GM19324 (cell line): ENCODE data around the gene DPAGT1.

Source experiments
- ATAC-seq: cut with Tn5 transposase; IDR thresholded peaks from one replicate; pipeline ENCODE4 v1.9.1; 2021; ENCODE audit warnings: mild to moderate bottlenecking, moderate library complexity; ENCODE audit not compliant: unreplicated experiment, low FRiP score

DPAGT1 gene

DNA sequence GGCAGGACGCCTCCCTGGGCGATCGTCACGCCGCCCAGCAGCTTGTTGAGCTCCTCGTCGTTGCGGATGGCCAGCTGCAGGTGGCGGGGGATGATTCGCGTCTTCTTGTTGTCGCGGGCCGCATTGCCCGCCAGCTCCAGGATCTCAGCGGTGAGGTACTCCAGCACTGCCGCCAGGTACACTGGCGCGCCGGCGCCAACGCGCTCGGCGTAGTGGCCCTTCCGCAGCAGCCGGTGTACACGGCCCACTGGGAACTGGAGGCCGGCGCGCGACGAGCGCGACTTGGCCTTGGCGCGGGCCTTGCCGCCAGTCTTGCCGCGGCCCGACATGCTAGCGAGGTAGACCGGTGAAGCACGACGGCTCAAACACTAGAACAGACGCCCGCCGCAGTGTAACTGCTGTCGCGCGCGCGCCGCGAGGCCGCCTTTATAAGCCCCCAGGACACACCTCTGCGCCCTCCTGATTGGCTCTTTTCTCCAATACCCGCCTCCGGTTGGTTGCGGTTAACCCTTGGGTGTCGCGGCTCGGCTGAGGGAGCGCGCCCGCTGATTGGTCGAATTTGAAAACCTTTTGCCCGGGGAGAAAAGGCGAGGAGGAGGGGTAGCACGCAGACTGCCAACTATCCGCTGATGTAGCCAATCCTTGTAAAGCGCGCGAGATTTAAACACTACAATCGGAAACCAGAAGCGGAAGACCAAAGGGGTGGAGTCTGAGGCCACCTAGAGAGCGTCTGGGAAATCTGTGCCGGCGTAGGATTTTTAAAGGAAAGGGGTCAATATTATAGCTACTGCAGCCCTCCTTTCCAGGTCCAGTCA, 6.4 kb downstream of the DPAGT1 start:
- peak; percentile 92 for ATAC-seq

DNA sequence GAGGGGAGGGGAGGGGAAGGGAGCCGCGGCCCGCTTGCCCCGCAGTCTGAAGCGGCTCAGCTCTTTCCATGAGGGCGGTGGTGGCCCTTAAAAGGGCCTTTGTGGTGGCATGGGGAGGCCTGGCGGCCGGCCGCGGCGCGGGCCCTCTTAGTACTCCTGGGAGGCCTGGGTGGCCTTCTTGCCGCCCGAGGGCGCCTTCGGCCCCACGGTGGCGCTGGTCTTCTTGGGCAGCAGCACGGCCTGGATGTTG, 6.9 kb downstream of the DPAGT1 start:
- ATAC-seq: peak; percentile 38

DNA sequence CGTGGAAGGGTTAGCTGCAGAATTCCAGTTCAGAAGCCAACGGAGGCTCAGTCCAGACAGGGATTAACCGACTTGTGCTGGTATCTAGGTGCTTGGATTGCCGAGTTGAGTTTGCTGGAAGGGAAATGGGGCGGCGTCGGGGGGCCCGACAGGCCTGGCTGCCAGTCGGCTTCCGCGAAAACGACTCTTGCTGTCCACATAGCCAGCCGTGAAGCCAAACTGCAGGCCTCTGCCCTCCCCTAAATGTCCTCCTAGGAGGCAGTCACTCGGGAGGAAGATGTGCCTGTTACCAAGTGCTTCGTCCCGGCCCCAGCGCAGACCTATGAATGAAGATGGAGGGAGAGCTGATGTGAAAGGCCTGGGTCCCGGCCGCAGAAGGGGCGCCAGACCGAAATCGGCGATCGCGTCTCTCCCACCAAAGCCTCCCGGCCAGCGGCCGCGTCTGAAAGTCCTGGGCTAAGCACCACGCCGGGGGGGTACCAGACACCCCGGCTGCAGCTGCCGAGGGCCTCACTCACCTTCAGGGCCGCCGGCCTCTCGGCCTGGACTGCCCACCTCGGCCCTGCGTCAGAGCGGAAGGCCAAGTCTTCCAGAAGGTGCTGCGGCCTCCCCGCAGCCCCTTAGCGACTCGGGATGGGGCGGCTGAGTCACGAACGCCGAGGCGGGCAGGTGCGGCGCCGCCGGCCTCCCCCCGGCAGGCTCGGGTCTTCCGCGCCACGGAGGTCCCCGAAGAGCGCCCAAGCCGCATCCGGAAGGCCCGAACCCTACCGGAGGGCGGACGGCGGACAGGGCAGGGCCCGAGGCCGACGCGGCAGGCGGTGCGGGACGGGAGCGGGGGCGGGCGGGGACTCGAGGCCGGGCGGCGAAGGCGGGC, 7.5 kb downstream of the DPAGT1 start:
- ATAC-seq: peak; percentile 4

DNA sequence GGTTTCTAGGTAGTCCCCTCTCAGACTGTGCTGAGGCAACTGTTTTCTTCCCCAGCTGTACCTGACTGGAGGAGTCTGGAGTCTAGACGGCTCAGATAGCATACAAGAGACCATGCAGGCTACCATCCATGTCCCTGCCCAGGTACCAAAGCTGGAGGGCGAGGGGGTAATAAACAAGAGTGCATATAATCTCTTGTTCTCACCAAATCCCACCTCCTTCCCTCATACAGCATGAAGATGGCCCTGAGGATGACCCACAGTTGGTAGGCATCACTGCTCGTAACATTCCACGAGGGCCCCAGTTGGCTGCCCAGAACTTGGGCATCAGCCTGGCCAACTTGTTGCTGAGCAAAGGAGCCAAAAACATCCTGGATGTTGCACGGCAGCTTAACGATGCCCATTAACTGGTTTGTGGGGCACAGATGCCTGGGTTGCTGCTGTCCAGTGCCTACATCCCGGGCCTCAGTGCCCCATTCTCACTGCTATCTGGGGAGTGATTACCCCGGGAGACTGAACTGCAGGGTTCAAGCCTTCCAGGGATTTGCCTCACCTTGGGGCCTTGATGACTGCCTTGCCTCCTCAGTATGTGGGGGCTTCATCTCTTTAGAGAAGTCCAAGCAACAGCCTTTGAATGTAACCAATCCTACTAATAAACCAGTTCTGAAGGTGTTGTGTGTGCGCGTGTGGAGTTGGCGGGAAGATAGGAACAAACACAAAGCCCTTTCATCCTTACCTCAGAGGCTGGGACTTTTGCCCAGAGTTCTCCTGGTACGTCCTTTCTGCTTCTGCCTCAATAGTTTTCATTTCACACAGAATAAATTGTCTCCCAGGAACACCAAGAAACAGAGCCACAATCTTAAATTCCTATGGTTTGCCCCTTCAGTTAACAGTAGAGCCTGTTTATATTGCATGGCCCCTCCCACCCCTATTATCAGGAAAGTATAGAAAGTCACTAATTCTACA, 8.5 kb downstream of the DPAGT1 start:
- ATAC-seq: no peak

DNA sequence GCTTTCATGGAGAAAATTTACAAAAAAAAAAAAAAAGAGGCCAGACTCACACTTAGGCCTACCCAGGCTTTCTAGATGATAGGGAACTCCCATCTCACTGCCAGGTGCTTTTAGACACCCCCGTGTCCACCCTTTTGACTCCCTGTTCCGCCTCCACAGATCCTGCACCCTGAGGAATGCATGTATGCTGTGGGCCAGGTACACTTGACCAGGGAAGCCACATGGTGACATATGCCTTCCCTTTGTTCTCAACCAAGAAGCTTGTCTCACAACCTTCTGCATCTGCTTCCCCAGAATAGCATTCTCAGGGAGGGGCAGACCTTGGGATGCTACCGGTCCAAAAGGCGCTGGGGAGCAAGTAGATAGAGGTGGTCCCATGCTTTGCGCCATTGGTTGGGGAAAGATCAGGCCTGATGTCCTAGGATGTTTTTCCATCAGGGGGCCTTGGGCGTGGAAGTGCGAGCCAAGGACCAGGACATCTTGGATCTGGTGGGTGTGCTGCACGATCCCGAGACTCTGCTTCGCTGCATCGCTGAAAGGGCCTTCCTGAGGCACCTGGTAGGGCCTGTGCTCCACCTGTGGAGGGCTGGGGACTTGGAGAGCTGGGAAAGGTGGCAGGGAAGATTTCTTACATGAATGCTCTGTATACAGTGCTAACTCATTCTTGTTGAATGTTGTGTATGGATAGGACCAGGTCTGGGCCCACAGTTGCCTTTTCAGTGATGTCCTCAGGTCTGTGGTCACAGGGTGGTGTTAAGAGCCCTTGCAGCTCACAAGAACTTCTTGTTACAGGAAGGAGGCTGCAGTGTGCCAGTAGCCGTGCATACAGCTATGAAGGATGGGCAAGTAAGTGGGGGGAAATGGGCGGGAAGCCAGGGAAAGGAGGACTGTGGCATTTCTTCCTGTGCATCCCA, 9.4 kb downstream of the DPAGT1 start:
- ATAC-seq: no peak

DNA sequence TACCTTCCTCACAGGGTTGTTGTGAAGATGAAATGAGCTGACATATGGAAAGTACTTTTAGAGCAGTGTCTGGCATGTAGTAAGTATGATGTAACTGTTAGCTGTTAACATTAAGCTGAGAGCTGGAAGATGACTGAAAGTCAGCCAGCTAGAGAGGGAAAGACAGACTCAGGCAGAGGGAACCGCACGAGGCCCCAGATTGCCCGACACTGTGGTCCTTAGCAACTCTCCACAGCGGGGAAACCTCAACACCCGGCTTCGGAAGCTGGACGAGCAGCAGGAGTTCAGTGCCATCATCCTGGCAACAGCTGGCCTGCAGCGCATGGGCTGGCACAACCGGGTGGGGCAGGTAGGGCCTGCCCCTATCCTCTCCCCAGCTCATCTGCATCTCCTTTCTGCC, 10.5 kb downstream of the DPAGT1 start:
- ATAC-seq: no peak

DNA sequence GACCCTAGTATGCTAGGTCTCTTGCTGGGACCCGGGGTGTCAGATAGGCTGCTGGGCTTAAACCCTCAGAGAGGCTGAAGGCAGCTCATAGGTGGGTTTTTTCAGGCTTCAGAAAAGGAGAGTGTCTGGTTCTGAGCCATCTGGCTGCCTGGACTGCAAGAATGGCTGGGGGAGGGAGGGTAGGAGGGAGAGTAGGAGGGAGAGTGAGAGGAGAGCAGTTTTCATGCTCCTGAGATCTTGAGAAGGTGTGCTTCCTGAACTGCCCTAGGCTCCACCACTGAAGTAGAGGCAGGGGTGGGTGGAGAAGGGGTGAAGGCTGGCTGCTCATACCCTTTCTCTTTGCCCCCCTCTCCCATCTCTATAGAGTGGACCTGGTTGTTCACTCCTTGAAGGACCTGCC, 12.3 kb downstream of the DPAGT1 start:
- ATAC-seq: no peak

DNA sequence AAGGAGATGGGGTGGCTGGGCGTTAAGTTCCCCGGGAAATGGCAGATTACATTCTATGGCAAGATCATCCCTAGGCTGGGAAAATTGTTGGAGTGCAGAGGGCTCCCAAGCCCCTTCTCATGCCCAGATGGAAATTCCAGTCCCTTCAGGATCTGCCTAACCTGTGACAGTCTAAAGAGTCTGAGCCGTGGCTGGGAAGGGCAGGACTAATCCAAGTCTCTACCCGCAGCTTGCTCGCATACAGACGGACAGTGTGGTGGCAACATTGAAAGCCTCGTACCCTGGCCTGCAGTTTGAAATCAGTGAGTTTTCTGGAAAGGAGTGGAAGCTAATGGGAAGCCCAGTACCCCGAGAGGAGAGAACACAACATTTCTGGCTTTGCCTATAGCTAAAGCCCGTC, 13.2 kb downstream of the DPAGT1 start:
- no peak for ATAC-seq

DNA sequence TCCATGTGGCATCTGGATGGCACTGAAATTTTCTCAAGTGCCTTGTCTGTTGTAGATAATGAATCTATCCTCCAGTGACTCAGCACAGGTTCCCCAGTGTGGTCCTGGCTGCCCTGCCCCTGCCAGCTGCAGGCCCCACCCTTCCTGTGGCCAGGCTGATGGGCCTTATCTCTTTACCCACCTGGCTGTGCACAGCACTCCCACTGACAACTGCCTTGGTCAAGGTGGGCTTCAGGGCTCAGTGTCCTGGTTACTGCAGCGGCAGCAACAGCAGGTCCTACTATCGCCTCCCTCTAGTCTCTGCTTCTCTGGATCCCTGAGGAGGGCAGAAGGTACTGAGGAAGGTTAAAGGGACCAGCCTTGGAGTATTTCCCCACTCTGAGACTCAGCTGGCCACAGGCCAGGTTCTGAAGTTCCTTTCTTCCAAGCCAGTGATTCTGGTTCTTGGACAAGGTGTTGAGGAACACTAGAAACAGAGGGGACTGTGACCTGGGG, 13.9 kb downstream of the DPAGT1 start:
- no peak for ATAC-seq

DNA sequence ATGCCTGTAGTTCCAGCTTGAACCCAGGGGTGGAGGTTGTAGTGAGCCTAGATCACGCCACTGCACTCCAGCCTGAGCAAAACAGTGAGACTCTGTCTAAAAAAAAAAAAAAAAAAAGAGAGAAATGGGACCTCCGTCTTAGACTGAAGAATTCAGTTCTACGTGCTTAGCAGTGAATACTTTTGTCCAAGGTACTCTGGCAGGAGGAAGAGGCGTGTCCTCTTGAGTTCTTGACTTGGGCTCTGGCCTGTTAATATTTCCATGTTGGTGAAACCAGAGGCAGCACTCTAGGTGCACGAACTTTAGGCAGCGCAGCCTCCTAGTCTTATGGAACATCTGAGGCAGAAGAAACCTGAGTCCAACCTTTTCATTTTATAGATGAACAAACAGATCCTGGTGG, 14.5 kb downstream of the DPAGT1 start:
- ATAC-seq: no peak

DNA sequence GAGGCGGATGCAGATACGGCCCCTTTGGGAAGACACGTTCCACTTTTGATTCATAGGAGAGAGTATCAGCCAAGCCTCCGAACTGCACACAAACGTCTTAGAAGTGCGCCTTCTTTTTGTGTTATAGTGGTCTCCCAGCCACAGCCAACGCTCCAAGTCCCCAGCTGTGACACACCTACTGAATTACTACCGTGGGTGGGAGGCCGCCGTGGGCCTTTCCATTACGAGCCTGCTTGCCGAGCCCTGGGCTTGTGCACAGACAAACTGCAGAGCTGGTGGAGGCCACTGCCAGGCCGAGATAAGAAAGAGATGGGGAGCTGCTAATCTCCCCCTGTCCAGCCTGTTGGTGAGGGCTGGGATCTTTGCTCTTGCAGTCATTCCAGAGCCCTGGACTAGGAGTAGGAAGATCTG, 16.2 kb downstream of the DPAGT1 start:
- ATAC-seq: no peak

DNA sequence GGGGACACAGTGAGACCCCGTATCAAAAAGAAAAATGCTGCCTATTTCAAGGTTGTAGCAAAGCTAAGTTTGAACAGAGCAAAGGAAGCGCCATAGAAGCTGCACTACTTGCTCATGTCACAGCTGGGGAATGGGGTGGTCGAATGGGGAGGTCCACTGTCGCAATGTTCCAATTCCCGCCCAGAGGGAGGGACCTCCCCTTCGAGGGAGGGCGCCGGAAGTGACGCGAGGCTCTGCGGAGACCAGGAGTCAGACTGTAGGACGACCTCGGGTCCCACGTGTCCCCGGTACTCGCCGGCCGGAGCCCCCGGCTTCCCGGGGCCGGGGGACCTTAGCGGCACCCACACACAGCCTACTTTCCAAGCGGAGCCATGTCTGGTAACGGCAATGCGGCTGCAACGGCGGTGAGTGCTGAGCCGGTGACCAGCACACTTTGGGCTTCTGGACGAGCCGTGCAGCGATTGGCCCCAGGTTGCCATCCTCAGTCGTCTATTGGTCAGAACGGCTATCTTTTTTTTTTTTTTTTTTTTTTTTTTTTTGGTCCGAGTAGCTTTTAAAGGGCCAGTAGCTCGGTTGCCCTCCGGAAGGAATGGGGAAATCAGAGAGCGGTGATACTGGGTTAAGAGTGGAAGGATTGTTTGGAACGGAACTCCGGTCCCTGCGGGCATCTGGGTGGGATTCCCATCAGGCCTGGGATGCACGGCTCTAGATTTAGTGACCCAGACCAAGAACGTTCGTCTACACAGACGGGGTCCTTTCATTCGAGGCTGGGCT, 16.8 kb downstream of the DPAGT1 start, which contains the start of gene HMBS:
TSS of gene HMBS (plus strand) at position 219 of the 774 bp plus-strand sequence. CDS start at position 372, 153 bp downstream.
- ATAC-seq: peak; percentile 84

DNA sequence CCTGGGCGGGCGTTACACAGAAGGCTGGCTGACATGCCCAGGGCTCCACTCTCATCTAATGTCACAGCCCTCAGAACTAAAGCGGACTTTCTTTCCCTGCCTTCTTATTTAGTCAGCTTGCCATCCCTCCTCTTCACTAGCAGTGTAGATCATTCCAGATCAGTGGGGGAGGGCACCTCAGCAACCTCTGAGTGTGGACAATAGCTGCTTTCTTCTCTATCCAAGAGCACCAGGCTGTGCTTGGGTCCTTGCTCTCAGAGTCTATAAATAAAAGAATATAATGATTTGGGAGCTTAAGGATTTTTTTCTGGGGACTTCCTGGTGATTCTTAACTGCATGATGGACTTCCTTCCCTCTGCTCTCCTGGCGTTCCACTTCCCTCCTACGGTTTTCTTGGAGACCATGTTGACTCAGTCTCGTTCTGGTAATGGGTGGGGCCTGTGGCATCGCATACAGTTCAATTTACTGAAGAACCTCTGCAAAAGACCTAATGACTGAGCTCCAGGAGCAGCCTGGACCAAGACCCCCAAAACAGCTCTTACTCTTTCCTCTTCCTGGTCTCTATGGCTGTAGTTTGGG, 19.9 kb downstream of the DPAGT1 start:
- ATAC-seq: no peak

DNA sequence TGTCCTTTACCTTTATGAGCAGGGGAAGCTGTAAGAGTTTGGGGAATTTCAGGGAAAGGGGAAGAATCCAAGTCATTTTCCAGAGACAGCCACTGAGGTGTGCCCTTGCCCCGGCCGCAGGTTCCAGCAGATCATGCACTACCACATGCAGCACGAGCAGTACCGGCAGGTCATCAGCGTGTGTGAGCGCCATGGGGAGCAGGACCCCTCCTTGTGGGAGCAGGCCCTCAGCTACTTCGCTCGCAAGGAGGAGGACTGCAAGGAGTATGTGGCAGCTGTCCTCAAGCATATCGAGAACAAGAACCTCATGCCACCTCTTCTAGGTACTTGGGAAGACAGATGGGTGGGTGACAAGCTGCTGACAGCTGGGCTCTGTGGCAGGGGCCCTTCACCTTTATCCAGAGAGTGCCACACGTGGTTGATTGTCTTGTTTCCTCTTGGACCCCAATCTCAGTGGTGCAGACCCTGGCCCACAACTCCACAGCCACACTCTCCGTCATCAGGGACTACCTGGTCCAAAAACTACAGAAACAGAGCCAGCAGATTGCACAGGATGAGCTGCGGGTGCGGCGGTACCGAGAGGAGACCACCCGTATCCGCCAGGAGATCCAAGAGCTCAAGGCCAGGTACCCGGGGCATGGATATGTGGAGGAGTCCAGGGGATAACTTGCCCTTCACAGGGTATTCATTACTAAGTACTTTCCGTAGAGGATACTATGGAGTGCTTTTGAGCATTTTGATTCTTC, 22.8 kb downstream of the DPAGT1 start:
- ATAC-seq: no peak

DNA sequence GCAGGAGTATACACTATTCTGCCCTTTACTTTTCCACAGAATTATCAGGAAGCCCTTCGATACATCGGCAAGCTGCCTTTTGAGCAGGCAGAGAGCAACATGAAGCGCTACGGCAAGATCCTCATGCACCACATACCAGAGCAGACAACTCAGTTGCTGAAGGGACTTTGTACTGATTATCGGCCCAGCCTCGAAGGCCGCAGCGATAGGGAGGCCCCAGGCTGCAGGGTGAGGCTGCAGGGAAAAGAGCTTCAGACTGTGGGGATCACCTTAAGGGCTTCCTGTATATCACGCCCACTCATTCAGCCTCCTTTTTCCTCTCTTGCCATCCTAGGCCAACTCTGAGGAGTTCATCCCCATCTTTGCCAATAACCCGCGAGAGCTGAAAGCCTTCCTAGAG, 23.8 kb downstream of the DPAGT1 start:
- ATAC-seq: no peak

DNA sequence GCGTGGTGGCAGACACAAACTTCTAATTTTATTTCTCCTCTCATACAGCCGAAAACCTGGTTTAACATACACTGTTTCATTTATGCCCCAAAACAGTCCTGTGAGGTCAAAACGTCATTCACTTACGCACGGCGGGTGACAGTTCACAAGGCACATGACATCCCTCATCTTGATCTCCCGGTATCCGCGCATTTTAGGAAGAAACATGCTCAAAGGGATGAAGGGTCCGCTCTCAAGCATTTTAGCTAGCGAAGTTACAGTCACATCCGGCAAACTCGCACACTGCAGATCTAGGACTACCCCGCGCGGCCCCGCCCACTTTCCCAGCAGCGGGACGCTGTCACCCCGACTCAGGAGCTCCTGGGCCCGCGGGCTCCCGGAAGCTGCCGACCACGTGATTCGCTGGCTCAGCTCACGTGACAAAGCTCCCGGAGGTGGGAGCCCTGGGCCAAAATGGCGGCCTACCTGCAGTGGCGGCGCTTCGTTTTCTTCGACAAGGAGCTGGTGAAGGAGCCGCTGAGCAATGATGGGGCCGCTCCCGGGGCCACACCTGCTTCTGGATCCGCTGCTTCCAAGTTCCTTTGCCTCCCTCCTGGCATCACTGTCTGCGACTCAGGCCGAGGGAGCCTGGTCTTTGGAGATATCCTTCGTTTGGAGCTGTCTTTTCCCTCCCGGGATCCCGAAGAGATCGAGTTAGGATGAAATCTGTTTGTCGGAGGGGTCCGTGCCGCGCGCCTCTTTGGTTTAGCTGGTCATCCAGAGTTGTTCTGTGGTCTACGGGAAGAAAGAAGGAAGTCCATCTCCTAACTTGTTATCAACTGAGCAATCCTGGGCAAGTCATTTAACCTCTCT, 34.1 kb downstream of the DPAGT1 start, which contains the start of gene VPS11:
TSS of gene VPS11 (plus strand) at position 448 of the 852 bp plus-strand sequence. CDS start at position 454, 6 bp downstream.
- peak; percentile 93 for ATAC-seq

DNA sequence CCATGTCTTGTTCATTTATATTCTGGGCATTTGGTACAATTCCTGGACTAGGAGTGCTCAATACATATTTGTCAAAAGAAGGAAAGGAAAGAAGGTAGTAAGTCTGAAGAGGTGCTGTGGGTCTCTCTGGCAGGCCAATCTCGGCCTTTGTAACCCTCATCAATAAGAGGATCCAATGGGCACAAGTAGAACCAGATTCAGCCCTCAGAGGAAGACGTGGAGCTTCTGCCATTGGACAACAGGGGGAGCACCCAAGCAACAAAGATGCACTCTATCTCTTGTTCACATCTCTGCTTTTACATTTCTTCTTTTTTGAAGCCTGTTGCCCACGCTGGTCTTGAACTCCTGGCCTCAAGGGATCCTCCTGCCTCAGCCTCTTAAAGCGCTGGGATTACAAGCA, 36.3 kb downstream of the DPAGT1 start:
- ATAC-seq: no peak
